Ascending aorta (tissue), 2 donors: ENCODE data around the gene BMPR1B. TPM values are rescaled to one million over a fixed set of nuclear protein-coding genes. Genes with fewer than 3 reads are reported as not detected.

Source experiments
- DNase-seq, 2 donors: peaks; one replicate each; pipeline ENCODE4 v3.0.0-alpha.2; 2019; ENCODE audit warnings: low spot score in 2 of 2
- H3K27ac ChIP-seq, 2 donors: fragments of 200-600 bp; sonication (generic); one replicate each; pipeline ENCODE4 v1.5.1; 2016 to 2017; ENCODE audit warnings: mild to moderate bottlenecking in 1 of 2
- H3K27me3 ChIP-seq: fragments of 200-600 bp; sonication (generic); one replicate; pipeline ENCODE4 v1.5.1; 2017
- H3K36me3 ChIP-seq, 2 donors: fragments of 200-600 bp; sonication (generic); one replicate each; pipeline ENCODE4 v1.5.1; 2016
- H3K4me1 ChIP-seq, 2 donors: fragments of 200-600 bp; sonication (generic); one replicate each; pipeline ENCODE4 v1.5.1; 2016 to 2017; ENCODE audit warnings: mild to moderate bottlenecking in 1 of 2
- H3K4me3 ChIP-seq, 2 donors: fragments of 200-600 bp; sonication (generic); one replicate each; pipeline ENCODE4 v1.5.1; 2016 to 2017; ENCODE audit warnings: mild to moderate bottlenecking in 1 of 2
- H3K9me3 ChIP-seq, 2 donors: fragments of 200-600 bp; sonication (generic); one replicate each; pipeline ENCODE4 v1.5.1; 2016
- CTCF ChIP-seq, 3 experiments: fragments of 200-600 bp in 2 of 3; fragments of 450-650 bp in 1 of 3; sonication (generic) in 2 of 3; IDR thresholded peaks; one replicate each; pipeline ENCODE4 v1.5.1; 2016 to 2019; ENCODE audit warnings: antibody characterized with exemption in 3 of 3, mild to moderate bottlenecking in 1 of 3, moderate library complexity in 1 of 3
- intact Hi-C: fragments of 100-400 bp; cut with DNase I; formaldehyde crosslinking; loops from one replicate; pipeline ENCODE4 v1.15.1; 2023
- total RNA-seq: library from RNA; depleted of rRNA; stranded (reverse); fragments of >200 nt; gene quantifications from one replicate; pipeline ENCODE4 v1.1.0, GENCODE V29; 2016

The BMPR1B gene
- total RNA-seq, 1 donor from 2014 or later: 3.8 TPM

GRCh38 chr4:94804650-94805049 lies 46.9 kb downstream of the BMPR1B start:
- H3K4me1 ChIP-seq: peaks cover 0 to 2% of the 10 kb centered on the region in 2 donors
- no peak overlapping the region for H3K4me3 ChIP-seq
- DNase-seq: no peak
- intact Hi-C loops: no loop called here
- H3K9me3 ChIP-seq: no peaks in the 10 kb centered on the region
- no peak overlapping the region for H3K27ac ChIP-seq
- no peak for TF ChIP-seq CTCF (IDR thresholded peaks at IDR 0.05)
- H3K36me3 ChIP-seq: no peaks in the 10 kb centered on the region
- H3K27me3 ChIP-seq: no peaks in the 10 kb centered on the region

- no peak overlapping the region for H3K4me3 ChIP-seq
- H3K27ac ChIP-seq: no peak overlapping the region
- no peak for TF ChIP-seq CTCF (IDR thresholded peaks at IDR 0.05)
- no peaks in the 10 kb centered on the region for H3K27me3 ChIP-seq
- no peaks in the 10 kb centered on the region for H3K9me3 ChIP-seq
- peaks cover 0 to 4% of the 10 kb centered on the region in 2 donors for H3K4me1 ChIP-seq
- no peaks in the 10 kb centered on the region for H3K36me3 ChIP-seq
- intact Hi-C loops: no loop called here
- DNase-seq: no peak
Observed at GRCh38 chr4:94806376-94806775, 48.6 kb downstream of the BMPR1B start.

- Histone ChIP-seq H3K4me1 (peaks cover 0 to 2% of the 10 kb centered on the region in 2 donors), H3K36me3 (no peaks in the 10 kb centered on the region), H3K27ac (no peak overlapping the region), H3K27me3 (no peaks in the 10 kb centered on the region), H3K4me3 (no peak overlapping the region), H3K9me3 (no peaks in the 10 kb centered on the region)
- intact Hi-C loops: loop anchor here (5.0 kb wide), 1 partner anchor 66 kb away; no protein-coding TSS in a partner anchor
- DNase-seq: no peak
- no peak for TF ChIP-seq CTCF (IDR thresholded peaks at IDR 0.05)
Observed at GRCh38 chr4:94811643-94812042, 53.9 kb downstream of the BMPR1B start.

GRCh38 chr4:94813221-94813620 lies 55.5 kb downstream of the BMPR1B start:
- Histone ChIP-seq H3K27ac (no peak overlapping the region), H3K4me1 (peaks cover 0 to 2% of the 10 kb centered on the region in 2 donors), H3K4me3 (no peak overlapping the region), H3K36me3 (no peaks in the 10 kb centered on the region), H3K27me3 (no peaks in the 10 kb centered on the region), H3K9me3 (no peaks in the 10 kb centered on the region)
- intact Hi-C loops: loop anchor here (5.0 kb wide), 1 partner anchor 64 kb away; no protein-coding TSS in a partner anchor
- no peak for DNase-seq
- no peak for TF ChIP-seq CTCF (IDR thresholded peaks at IDR 0.05)

- H3K36me3 ChIP-seq: no peaks in the 10 kb centered on the region
- H3K27me3 ChIP-seq: no peaks in the 10 kb centered on the region
- intact Hi-C loops: loop anchor here (5.0 kb wide), 1 partner anchor 63 kb away; no protein-coding TSS in a partner anchor
- no peak for DNase-seq
- TF ChIP-seq CTCF (IDR thresholded peaks at IDR 0.05): no peak
- H3K4me3 ChIP-seq: no peak overlapping the region
- no peaks in the 10 kb centered on the region for H3K9me3 ChIP-seq
- no peak overlapping the region for H3K27ac ChIP-seq
- peaks cover 0 to 2% of the 10 kb centered on the region in 2 donors for H3K4me1 ChIP-seq
Observed at GRCh38 chr4:94814237-94814636, 56.5 kb downstream of the BMPR1B start.
